ENCODE measurements around the gene TDRD12. TPM values are rescaled to one million over a fixed set of nuclear protein-coding genes. Genes with fewer than 3 reads are reported as not detected.

The TDRD12 gene
- total RNA-seq, 2 donors from 2014 or later: 0.09 to 5.8 TPM

GRCh38 chr19:32875428-32875827 is 155.9 kb downstream of the TDRD12 start:
- Mint-ChIP-seq H3K36me3 (peaks cover 0 to 4% of the 10 kb centered on the region in 2 donors), H3K9me3 (no peaks in the 10 kb centered on the region), H3K27ac (no peak overlapping the region)
- DNase-seq (ENCODE audit: low spot score in 2 of 2) (no peak), ATAC-seq (no peak)

- DNase-seq (ENCODE audit: low spot score in 2 of 2) (no peak), ATAC-seq (no peak)
- H3K9me3 Mint-ChIP-seq: no peaks in the 10 kb centered on the region
- peaks cover 0 to 4% of the 10 kb centered on the region in 2 donors for H3K36me3 Mint-ChIP-seq
- H3K27ac Mint-ChIP-seq: peak overlapping the region in 1 of 2 donors; percentile 21
These were observed 156.8 kb downstream of the TDRD12 start for GRCh38 chr19:32876236-32876918.

GRCh38 chr19:32876919-32877285 is 157.3 kb downstream of the TDRD12 start:
- DNase-seq (ENCODE audit: low spot score in 2 of 2) (no peak), ATAC-seq (no peak)
- H3K36me3 Mint-ChIP-seq: peaks cover 0 to 4% of the 10 kb centered on the region in 2 donors
- no peaks in the 10 kb centered on the region for H3K9me3 Mint-ChIP-seq
- peak overlapping the region in 1 of 2 donors; percentile 21 for H3K27ac Mint-ChIP-seq

Other genes with a start within 250 kb of the TDRD12 start
- gene PDCD5, start 138.6 kb upstream of the TDRD12 start, total RNA-seq: 100 to 1,000 TPM in 1 of 2 donors, 10 to 100 TPM in 1; 68.3 to 121 TPM
- gene ANKRD27, start 44.6 kb upstream of the TDRD12 start, total RNA-seq: 10 to 100 TPM; 30.2 to 38.5 TPM
- under 1 TPM in 1 of 2 donors, not detected in 1; 0.39 TPM for gene RGS9BP, start 43.9 kb upstream of the TDRD12 start, total RNA-seq
- 10 to 100 TPM; 10.1 to 15.9 TPM for gene NUDT19, start 27.9 kb upstream of the TDRD12 start, total RNA-seq
- not detected for gene SLC7A9, start 150.0 kb downstream of the TDRD12 start, total RNA-seq

Data from activated naive CD4-positive, alpha-beta T cell treated with anti-CD3 and anti-CD28 coated beads, Interleukin-2, amount 50 U/mL, for 72 hours (primary cell).